ENCODE measurements around the gene ZNF738. TPM values are rescaled to one million over a fixed set of nuclear protein-coding genes. Genes with fewer than 3 reads are reported as not detected.

The ZNF738 gene
- polyA plus RNA-seq, 1 donor: 54.2 TPM

- DNase-seq: no peak
These were observed 51.4 kb downstream of the ZNF738 start for GRCh38 chr19:21410166-21410565.

DNA sequence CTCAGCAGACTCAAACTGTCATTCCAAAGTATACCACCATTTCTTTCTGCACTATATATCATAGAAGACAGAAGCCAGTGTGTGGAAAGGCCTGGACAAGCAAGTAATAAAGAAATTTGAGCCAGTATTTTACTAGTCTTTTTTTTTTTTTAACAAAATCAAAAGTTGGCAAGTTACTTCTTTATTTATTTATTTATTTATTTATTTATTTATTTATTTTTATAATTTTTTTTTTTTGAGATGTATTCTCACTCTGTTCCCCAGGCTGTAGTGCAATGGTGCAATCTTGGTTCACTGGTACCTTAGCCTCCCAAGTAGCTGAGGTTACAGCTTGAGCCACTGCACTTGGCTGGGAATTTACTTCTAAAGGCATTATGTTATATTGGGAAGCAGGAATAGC, 63.4 kb downstream of the ZNF738 start:
- no peak for DNase-seq

- DNase-seq: no peak
These were observed 64.5 kb downstream of the ZNF738 start for GRCh38 chr19:21423057-21424041.

Other genes with a start within 250 kb of the ZNF738 start
- gene ZNF431, start 217.0 kb upstream of the ZNF738 start, polyA plus RNA-seq (ENCODE audit: insufficient read length): 37.5 TPM
- 26.2 TPM for gene ZNF708, start 29.6 kb upstream of the ZNF738 start, polyA plus RNA-seq (ENCODE audit: insufficient read length)
- 38.6 TPM for gene ZNF493, start 38.1 kb downstream of the ZNF738 start, polyA plus RNA-seq (ENCODE audit: insufficient read length)
- 31.6 TPM for gene ZNF429, start 146.6 kb downstream of the ZNF738 start, polyA plus RNA-seq (ENCODE audit: insufficient read length)

Measured in left kidney (tissue), 2 donors.